ENCODE results near the gene SPATA32.
A peak's percentile ranks its signal among the peaks of the same experiment; 100 is the strongest.

Gene SPATA32

DNA sequence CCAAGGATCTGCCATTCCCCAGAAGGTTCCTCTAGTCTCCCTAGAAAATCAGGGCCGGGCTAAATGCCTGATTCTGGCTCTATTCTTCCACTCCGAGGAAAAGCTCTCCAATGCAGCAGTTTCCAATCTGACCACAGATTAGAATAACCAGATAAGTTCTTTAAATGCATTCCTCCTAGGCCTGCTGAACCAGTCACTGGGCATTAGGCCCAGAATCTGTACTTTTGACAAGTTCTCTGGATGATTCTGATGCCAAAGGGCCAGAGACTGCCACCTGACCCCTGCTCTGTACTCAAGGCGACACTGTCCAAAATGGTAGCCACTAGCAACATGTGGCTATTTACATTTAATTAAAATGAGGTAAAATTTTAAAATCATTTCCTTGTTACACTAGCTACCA is 32.6 kb upstream of the SPATA32 start:
- DNase-seq (ENCODE audit: low read depth), result peak; percentile 85
- TF ChIP-seq, protein P1, sequence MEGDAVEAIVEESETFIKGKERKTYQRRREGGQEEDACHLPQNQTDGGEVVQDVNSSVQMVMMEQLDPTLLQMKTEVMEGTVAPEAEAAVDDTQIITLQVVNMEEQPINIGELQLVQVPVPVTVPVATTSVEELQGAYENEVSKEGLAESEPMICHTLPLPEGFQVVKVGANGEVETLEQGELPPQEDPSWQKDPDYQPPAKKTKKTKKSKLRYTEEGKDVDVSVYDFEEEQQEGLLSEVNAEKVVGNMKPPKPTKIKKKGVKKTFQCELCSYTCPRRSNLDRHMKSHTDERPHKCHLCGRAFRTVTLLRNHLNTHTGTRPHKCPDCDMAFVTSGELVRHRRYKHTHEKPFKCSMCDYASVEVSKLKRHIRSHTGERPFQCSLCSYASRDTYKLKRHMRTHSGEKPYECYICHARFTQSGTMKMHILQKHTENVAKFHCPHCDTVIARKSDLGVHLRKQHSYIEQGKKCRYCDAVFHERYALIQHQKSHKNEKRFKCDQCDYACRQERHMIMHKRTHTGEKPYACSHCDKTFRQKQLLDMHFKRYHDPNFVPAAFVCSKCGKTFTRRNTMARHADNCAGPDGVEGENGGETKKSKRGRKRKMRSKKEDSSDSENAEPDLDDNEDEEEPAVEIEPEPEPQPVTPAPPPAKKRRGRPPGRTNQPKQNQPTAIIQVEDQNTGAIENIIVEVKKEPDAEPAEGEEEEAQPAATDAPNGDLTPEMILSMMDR (IDR thresholded peaks at IDR 0.05; ENCODE audit: low read depth, low read length, missing control alignments), result no peak
- in situ Hi-C loops (cut with HindIII; ENCODE audit: low sequenced_read_pairs), result no loop called here
- H3K4me3 ChIP-seq (ENCODE audit: low read depth, low read length), result no peak overlapping the region

DNA sequence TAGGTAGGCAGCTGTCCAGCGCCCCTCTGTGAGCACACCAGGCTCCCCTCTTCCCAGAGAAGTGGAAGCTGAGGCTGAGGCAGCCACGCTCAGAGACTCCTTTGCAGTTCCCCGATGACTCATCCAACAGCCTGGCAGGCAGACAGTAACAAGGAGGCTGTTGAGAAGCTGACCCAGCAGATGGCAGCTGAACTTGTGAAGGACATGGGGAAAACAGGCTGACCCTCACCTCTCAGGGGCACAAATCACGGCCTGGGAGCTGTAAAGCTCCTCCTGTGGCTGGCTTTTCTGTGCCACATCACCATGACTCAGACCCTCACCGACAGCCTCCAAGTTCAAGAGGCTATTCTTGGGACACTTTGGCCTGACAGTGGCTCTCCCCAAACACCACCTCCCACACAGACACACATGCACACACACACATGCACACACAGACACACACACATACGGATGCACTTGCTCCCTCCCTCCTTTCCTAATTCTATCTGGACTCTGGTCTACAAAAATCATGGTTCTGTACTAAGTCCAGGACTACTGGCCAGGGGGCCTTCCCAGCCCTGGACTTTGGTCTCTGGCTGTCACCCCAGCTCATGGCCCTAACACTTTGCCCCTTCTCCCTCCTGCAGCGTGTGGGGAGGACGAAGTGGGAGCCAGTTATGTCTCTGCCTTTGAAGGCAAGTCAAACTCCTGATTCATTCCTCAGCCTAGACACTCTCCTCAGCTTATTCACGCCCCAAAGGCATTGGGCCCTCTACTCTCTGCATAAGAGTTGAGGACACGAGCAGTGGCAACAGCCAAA is 31.7 kb upstream of the SPATA32 start:
- DNase-seq (ENCODE audit: low read depth), result peak; percentile 77
- no peak overlapping the region for H3K4me3 ChIP-seq (ENCODE audit: low read depth, low read length)
- TF ChIP-seq, protein P1 (IDR thresholded peaks at IDR 0.05; ENCODE audit: low read depth, low read length, missing control alignments), result no peak
- in situ Hi-C loops (cut with HindIII; ENCODE audit: low sequenced_read_pairs), result no loop called here

DNA sequence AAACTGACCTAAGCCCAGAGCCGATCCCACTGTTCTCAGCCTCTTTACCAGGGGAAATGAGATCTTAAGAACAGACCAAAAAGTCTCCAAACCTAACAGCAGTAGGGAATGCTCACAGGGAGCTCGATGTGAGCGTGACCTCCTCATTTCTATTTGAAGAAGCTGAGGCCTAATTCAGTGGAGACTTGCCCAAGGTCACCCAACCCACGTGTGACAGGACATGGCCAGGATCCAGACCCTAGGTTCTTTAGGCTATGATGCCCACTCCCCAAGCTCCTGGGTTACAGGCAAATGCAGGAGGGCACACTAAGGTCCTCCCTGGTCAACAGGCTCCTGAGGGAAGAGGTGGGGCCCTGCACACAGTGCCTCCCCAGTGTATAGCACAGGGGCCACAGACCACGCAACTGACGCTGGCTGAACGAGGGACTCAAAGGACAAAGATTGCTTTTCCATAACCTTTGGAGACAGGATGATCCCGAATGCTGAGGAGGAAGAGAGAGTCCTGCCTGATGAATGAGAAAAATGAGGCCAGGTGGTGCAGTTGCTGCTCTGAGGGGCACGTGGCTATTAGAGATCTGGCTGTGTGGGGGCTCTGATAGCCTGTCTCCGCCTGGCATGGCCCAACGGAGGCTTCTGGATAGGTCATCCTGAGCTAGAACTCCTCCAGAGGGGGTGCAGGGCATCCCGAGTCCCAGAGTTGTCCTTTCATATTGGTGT is 31.0 kb upstream of the SPATA32 start:
- in situ Hi-C loops (cut with HindIII; ENCODE audit: low sequenced_read_pairs), result no loop called here
- no peak overlapping the region for H3K4me3 ChIP-seq (ENCODE audit: low read depth, low read length)
- TF ChIP-seq, protein P1 (IDR thresholded peaks at IDR 0.05; ENCODE audit: low read depth, low read length, missing control alignments), result no peak
- no peak for DNase-seq (ENCODE audit: low read depth)

DNA sequence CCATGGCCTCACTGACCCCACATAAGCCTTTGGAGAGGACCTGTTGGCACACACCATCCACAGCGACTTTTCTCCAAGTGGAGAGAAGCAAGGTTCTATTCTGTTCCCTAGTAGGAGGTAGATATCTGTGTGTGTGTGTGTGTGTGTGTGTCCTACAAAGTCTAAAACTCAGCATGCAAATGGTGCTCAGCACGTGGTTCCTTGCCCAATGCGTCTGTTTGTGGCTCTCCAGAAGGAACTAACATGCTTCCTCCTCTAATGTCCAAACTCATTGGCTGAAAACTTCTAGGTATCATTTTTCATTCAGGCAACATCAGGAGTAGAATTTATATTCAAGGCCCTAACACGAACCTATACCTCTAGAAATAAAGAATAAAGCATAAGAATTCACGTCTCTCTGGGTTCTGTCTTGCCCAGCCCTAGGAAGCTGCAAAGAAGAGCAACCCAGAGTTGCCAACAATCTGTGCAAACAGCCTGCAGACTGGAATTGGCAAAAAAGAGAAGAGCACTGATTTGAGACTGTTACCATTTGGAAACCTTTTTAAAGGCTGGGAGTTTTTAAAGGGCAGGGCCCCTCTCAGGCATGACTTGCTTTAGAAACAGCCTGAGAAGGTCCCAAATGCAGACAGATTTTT is 29.4 kb upstream of the SPATA32 start:
- DNase-seq (ENCODE audit: low read depth), result no peak
- TF ChIP-seq, protein P1 (IDR thresholded peaks at IDR 0.05; ENCODE audit: low read depth, low read length, missing control alignments), result no peak
- in situ Hi-C loops (cut with HindIII; ENCODE audit: low sequenced_read_pairs), result no loop called here
- no peak overlapping the region for H3K4me3 ChIP-seq (ENCODE audit: low read depth, low read length)

DNA sequence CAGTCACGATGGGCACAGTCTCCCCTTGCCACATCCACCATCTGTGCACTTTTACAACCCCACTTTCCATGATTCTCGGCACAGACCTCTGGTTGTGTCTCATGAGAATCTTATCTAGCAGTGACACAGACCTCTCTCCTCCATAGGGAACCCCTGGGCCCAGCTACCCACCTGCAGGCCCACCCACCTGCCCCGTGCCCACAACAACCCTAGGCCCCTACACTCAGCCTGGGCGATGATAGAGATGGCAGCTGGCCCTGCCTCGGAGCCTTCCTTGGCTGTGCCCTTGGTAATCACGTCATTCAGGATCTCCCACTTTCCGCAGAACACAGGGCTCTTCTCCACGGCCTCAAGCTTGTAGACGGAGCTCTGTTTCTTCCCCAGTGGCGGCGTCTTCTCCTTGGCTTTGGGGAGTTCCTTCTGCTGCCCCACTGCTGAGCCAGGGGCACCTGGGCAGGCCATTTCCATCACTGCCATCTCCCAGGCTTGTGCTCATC is 28.4 kb upstream of the SPATA32 start:
- in situ Hi-C loops (cut with HindIII; ENCODE audit: low sequenced_read_pairs), result no loop called here
- no peak overlapping the region for H3K4me3 ChIP-seq (ENCODE audit: low read depth, low read length)
- TF ChIP-seq, protein P1 (IDR thresholded peaks at IDR 0.05; ENCODE audit: low read depth, low read length, missing control alignments), result no peak
- DNase-seq (ENCODE audit: low read depth), result no peak
